H9 (cell line): ENCODE results near the gene NAV1. TPM values are rescaled to one million over a fixed set of nuclear protein-coding genes. Genes with fewer than 3 reads are reported as not detected.

ENCODE experiments used
- DNase-seq: peaks from one replicate; pipeline ENCODE4 v3.0.0-alpha.2; 2017
- H2AFZ ChIP-seq: one replicate; pipeline ENCODE4 v1.6.1; 2013; ENCODE audit warnings: mild to moderate bottlenecking, low read length, control low read depth, moderate library complexity
- H2AK5ac ChIP-seq: 2 replicates; pipeline ENCODE4 v1.6.1; 2013; ENCODE audit warnings: low read length, control low read depth, mixed read lengths; ENCODE audit not compliant: insufficient read length
- H2BK120ac ChIP-seq: one replicate; pipeline ENCODE4 v1.6.1; 2013; ENCODE audit warnings: low read depth, mild to moderate bottlenecking, low read length, control low read depth, inconsistent platforms; ENCODE audit not compliant: poor library complexity, severe bottlenecking
- H2BK12ac ChIP-seq: 2 replicates; pipeline ENCODE4 v1.6.1; 2013; ENCODE audit warnings: low read length, control low read depth, mixed read lengths, low read depth; ENCODE audit not compliant: insufficient read length
- H2BK15ac ChIP-seq: 2 replicates; pipeline ENCODE4 v1.6.1; 2013; ENCODE audit warnings: low read depth, low read length, control low read depth
- H2BK20ac ChIP-seq: one replicate; pipeline ENCODE4 v1.6.1; 2013; ENCODE audit warnings: low read depth, mild to moderate bottlenecking, low read length, control low read depth, inconsistent platforms; ENCODE audit not compliant: poor library complexity, severe bottlenecking
- H2BK5ac ChIP-seq: 2 replicates; pipeline ENCODE4 v1.6.1; 2013; ENCODE audit warnings: low read length, control low read depth, mixed read lengths; ENCODE audit not compliant: insufficient read length
- H3K14ac ChIP-seq: 2 replicates; pipeline ENCODE4 v1.6.1; 2013; ENCODE audit warnings: low read length, control low read depth; ENCODE audit not compliant: insufficient read depth
- H3K18ac ChIP-seq: 2 replicates; pipeline ENCODE4 v1.6.1; 2013; ENCODE audit warnings: low read depth, mild to moderate bottlenecking, mixed read lengths, low read length, control low read depth; ENCODE audit not compliant: insufficient read length
- H3K23ac ChIP-seq: 2 replicates; pipeline ENCODE4 v1.6.1; 2013; ENCODE audit warnings: low read length, control low read depth, mixed read lengths, low read depth; ENCODE audit not compliant: insufficient read length
- H3K23me2 ChIP-seq: 2 replicates; pipeline ENCODE4 v1.6.1; 2013; ENCODE audit warnings: low read depth, mild to moderate bottlenecking, mixed read lengths, low read length, control low read depth; ENCODE audit not compliant: insufficient read length, poor library complexity, severe bottlenecking
- H3K27ac ChIP-seq: 2 replicates; pipeline ENCODE4 v1.5.1; 2013; ENCODE audit warnings: low read length, control low read depth, mixed read lengths, low read depth; ENCODE audit not compliant: insufficient read length
- H3K27me3 ChIP-seq: 2 replicates; pipeline ENCODE4 v1.6.1; 2013; ENCODE audit warnings: low read length, control low read depth, inconsistent platforms; ENCODE audit not compliant: insufficient read depth
- H3K4ac ChIP-seq: 2 replicates; pipeline ENCODE4 v1.6.1; 2013; ENCODE audit warnings: low read depth, mild to moderate bottlenecking, control low read depth, inconsistent platforms, low read length, moderate library complexity
- H3K4me1 ChIP-seq: 2 replicates; pipeline ENCODE4 v1.6.1; 2013; ENCODE audit warnings: low read length, control low read depth, inconsistent platforms; ENCODE audit not compliant: insufficient read depth
- H3K4me2 ChIP-seq: 2 replicates; pipeline ENCODE4 v1.6.1; 2013; ENCODE audit warnings: low read length, control low read depth, mixed read lengths; ENCODE audit not compliant: insufficient read length, insufficient read depth
- H3K56ac ChIP-seq: 2 replicates; pipeline ENCODE4 v1.6.1; 2013; ENCODE audit warnings: low read depth, mild to moderate bottlenecking, mixed read lengths, low read length, control low read depth; ENCODE audit not compliant: insufficient read length
- H3K79me1 ChIP-seq: 2 replicates; pipeline ENCODE4 v1.6.1; 2013; ENCODE audit warnings: low read depth, mild to moderate bottlenecking, moderate library complexity, low read length, control low read depth, inconsistent platforms; ENCODE audit not compliant: insufficient read depth, poor library complexity, severe bottlenecking
- H3K79me2 ChIP-seq: 2 replicates; pipeline ENCODE4 v1.6.1; 2013; ENCODE audit warnings: low read length, control low read depth, inconsistent platforms; ENCODE audit not compliant: insufficient read depth
- H3K9ac ChIP-seq: 2 replicates; pipeline ENCODE4 v1.6.1; 2013; ENCODE audit warnings: low read length, control low read depth, mixed read lengths; ENCODE audit not compliant: insufficient read length; ENCODE audit errors: extremely low read depth
- H3K9me3 ChIP-seq: one replicate; pipeline ENCODE4 v1.6.1; 2013; ENCODE audit warnings: low read depth, low read length, inconsistent platforms; ENCODE audit not compliant: control insufficient read depth
- H3T11ph ChIP-seq: one replicate; pipeline ENCODE4 v1.6.1; 2013; ENCODE audit warnings: mild to moderate bottlenecking, low read length, control low read depth, inconsistent platforms
- H4K20me1 ChIP-seq: one replicate; pipeline ENCODE4 v1.6.1; 2013; ENCODE audit not compliant: control insufficient read depth, insufficient read length, insufficient read depth
- H4K5ac ChIP-seq: 2 replicates; pipeline ENCODE4 v1.6.1; 2013; ENCODE audit warnings: low read depth, mild to moderate bottlenecking, mixed read lengths, low read length, control low read depth; ENCODE audit not compliant: insufficient read length
- H4K8ac ChIP-seq: replicated peaks from 2 replicates; pipeline ENCODE4 v1.6.1; 2013; ENCODE audit warnings: low read length, control low read depth, mixed read lengths, low read depth; ENCODE audit not compliant: insufficient read length
- H4K91ac ChIP-seq: 2 replicates; pipeline ENCODE4 v1.6.1; 2013; ENCODE audit warnings: low read depth, mild to moderate bottlenecking, moderate library complexity, mixed read lengths, low read length, control low read depth; ENCODE audit not compliant: insufficient read length
- H3K27ac Mint-ChIP-seq, 3 experiments: 2 replicates in 2 of 3; 3 replicates in 1 of 3; pipeline ENCODE4 v1.8.0; 2020 to 2021; ENCODE audit warnings: mixed read lengths in 3 of 3, mild to moderate bottlenecking in 1 of 3, moderate library complexity in 1 of 3
- H3K27me3 Mint-ChIP-seq: 2 replicates; pipeline ENCODE4 v1.8.0; 2021; ENCODE audit warnings: low read depth, mild to moderate bottlenecking, moderate library complexity, mixed read lengths
- H3K36me3 Mint-ChIP-seq, 3 experiments: 2 replicates in 2 of 3; 3 replicates in 1 of 3; pipeline ENCODE4 v1.8.0; 2020 to 2021; ENCODE audit warnings: low read depth in 3 of 3, mixed read lengths in 3 of 3; ENCODE audit not compliant: insufficient read depth in 1 of 3
- H3K4me1 Mint-ChIP-seq, 2 experiments: 2 replicates each; pipeline ENCODE4 v1.8.0; 2020; ENCODE audit warnings: mixed read lengths in 2 of 2
- H3K4me3 Mint-ChIP-seq, 2 experiments: 2 replicates in 1 of 2; 3 replicates in 1 of 2; pipeline ENCODE4 v1.8.0; 2020 to 2021; ENCODE audit warnings: mild to moderate bottlenecking in 2 of 2, mixed read lengths in 2 of 2, moderate library complexity in 1 of 2
- H3K9me3 Mint-ChIP-seq, 2 experiments: 2 replicates in 1 of 2; 3 replicates in 1 of 2; pipeline ENCODE4 v1.8.0; 2020; ENCODE audit warnings: mild to moderate bottlenecking in 2 of 2, mixed read lengths in 2 of 2, moderate library complexity in 1 of 2
- WGBS: extraction: QIAGEN DNeasy Blood & Tissue Kit; methylation state at CpG from one replicate; pipeline ENCODE4 v1.1.7; 2013; ENCODE audit warnings: missing lambda C conversion rate, low lambda C conversion rate, mixed read lengths; ENCODE audit not compliant: insufficient read length; ENCODE audit errors: extremely low coverage; 5-methylcytosine and 5-hydroxymethylcytosine counted together
- total RNA-seq: library from RNA; stranded (reverse); gene quantifications from 2 replicates; pipeline ENCODE4 v1.2.1, GENCODE V29; 2021
- TF ChIP-seq, protein P1 (sequence below): fragments of 200-600 bp; sonication (generic); conservative IDR thresholded peaks from 3 replicates; pipeline ENCODE4 v1.8.0; 2021; ENCODE audit warnings: antibody characterized with exemption, mild to moderate bottlenecking

NAV1 gene
- total RNA-seq, 1 experiment from 2014 or later = 20.5 TPM

DNA sequence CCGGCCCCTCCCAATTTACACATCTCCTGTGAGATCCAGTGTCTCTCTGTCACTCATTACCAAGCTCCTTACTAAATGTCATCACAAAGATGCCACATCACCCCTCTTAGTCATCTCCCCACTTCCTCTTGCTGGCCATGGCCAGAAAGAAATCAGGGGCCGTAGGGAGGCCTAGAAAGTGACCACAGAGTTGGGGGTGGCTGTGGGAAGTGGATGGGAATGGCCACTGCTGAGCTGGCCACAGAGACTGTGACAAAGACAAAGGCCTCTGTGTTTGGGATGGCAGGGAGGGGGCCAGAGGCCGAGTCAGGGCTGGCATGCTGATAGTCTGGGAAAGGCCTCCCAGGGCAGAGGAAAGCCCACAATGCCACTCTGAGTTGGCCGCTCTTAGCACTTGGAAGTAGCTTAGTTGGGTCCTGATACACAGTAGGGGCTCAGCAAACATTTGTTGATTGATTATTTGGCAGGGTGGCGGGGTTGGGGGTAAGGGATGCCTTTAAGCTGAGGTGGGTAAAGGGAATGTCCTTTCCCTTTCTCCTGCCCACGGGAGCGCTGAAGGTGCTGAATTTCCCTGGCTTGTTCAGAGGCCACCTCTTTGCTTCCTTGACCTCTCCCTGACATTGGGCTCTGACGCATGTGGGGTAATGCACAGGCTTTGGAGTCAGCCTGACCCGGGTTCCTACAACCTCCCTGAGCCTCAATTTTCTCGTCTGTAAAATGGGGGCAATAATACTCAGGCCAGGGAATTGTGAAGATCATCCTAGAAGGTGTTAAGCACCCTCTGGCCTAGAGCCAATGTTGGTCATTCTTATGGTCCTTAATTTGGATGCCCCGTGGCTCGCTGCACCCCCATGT is 13.2 kb downstream of the NAV1 start:
- no peaks in the 10 kb centered on the region for H3K9me3 Mint-ChIP-seq
- 0 out of 2 replicates have a peak, but pooled peaks cover 3% of the 10 kb centered on the region for H3K4me1 ChIP-seq
- H2BK12ac ChIP-seq = no peak overlapping the region
- no peak overlapping the region for H2BK15ac ChIP-seq
- H3K27ac Mint-ChIP-seq = no peak overlapping the region; a peak in 2 of 7 replicates
- no peaks in the 10 kb centered on the region for H4K20me1 ChIP-seq
- no peak overlapping the region for H4K91ac ChIP-seq
- no peak overlapping the region for H3T11ph ChIP-seq
- no peak overlapping the region for H3K14ac ChIP-seq
- no peaks in the 10 kb centered on the region for H3K27me3 ChIP-seq
- H4K5ac ChIP-seq = no peak overlapping the region
- H3K36me3 Mint-ChIP-seq = no peaks in the 10 kb centered on the region
- H4K8ac ChIP-seq = no peak overlapping the region
- H2BK20ac ChIP-seq = no peak overlapping the region
- H3K18ac ChIP-seq = no peak overlapping the region
- no peaks in the 10 kb centered on the region for H3K79me1 ChIP-seq
- 0 out of 2 replicates have a peak, but pooled peaks cover 4% of the 10 kb centered on the region for H3K27me3 Mint-ChIP-seq
- H3K27ac ChIP-seq = no peak overlapping the region
- H3K4me2 ChIP-seq = no peak overlapping the region
- no peaks in the 10 kb centered on the region for H3K79me2 ChIP-seq
- no peak overlapping the region for H2BK120ac ChIP-seq
- no peak for DNase-seq
- WGBS = no CpG with 5 or more reads among the region's 12 CpGs
- no peak overlapping the region for H2BK5ac ChIP-seq
- no peaks in the 10 kb centered on the region for H3K9me3 ChIP-seq
- TF ChIP-seq, protein P1, sequence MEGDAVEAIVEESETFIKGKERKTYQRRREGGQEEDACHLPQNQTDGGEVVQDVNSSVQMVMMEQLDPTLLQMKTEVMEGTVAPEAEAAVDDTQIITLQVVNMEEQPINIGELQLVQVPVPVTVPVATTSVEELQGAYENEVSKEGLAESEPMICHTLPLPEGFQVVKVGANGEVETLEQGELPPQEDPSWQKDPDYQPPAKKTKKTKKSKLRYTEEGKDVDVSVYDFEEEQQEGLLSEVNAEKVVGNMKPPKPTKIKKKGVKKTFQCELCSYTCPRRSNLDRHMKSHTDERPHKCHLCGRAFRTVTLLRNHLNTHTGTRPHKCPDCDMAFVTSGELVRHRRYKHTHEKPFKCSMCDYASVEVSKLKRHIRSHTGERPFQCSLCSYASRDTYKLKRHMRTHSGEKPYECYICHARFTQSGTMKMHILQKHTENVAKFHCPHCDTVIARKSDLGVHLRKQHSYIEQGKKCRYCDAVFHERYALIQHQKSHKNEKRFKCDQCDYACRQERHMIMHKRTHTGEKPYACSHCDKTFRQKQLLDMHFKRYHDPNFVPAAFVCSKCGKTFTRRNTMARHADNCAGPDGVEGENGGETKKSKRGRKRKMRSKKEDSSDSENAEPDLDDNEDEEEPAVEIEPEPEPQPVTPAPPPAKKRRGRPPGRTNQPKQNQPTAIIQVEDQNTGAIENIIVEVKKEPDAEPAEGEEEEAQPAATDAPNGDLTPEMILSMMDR = no peak
- H3K56ac ChIP-seq = no peak overlapping the region
- H3K9ac ChIP-seq = no peak overlapping the region
- H3K23me2 ChIP-seq = no peaks in the 10 kb centered on the region
- H3K23ac ChIP-seq = no peak overlapping the region
- H2AFZ ChIP-seq = no peak overlapping the region
- no peak overlapping the region for H3K4me3 Mint-ChIP-seq
- H3K4me1 Mint-ChIP-seq = peaks cover 5% of the 10 kb centered on the region in 2 experiments
- H2AK5ac ChIP-seq = no peak overlapping the region
- no peak overlapping the region for H3K4ac ChIP-seq
